ENCODE data around the gene C1orf105. TPM values are rescaled to one million over a fixed set of nuclear protein-coding genes. Genes with fewer than 3 reads are reported as not detected.
A peak's percentile ranks its signal among the peaks of the same experiment; 100 is the strongest.

Gene C1orf105
- total RNA-seq, 3 donors from 2014 or later: not detected

DNA sequence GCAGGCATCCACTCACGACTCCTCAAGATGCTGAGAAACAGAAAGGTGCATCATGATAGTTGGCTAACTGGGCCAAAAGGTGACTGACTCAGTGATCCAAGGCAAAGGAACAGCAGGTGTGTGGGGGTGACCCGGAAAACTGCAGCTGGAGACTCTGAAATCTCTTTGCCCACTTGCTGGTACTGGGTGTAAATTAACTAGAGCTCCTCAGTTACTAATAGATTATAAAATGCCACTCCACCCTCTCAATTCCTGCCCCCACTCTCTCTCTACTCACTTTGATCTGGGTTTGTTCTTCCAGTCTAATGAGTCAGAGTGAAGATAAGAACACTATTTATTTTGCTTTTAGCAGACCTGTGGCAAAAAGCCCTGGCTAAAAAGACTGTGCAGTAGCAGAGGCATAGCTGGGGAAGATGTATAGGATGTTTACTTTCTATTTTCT is 30.5 kb downstream of the C1orf105 start:
- peaks cover 11% of the 10 kb centered on the region for H3K4me1 ChIP-seq (ENCODE audit: low read depth)
- no peak overlapping the region for H3K4me3 ChIP-seq
- TF ChIP-seq, protein P1, sequence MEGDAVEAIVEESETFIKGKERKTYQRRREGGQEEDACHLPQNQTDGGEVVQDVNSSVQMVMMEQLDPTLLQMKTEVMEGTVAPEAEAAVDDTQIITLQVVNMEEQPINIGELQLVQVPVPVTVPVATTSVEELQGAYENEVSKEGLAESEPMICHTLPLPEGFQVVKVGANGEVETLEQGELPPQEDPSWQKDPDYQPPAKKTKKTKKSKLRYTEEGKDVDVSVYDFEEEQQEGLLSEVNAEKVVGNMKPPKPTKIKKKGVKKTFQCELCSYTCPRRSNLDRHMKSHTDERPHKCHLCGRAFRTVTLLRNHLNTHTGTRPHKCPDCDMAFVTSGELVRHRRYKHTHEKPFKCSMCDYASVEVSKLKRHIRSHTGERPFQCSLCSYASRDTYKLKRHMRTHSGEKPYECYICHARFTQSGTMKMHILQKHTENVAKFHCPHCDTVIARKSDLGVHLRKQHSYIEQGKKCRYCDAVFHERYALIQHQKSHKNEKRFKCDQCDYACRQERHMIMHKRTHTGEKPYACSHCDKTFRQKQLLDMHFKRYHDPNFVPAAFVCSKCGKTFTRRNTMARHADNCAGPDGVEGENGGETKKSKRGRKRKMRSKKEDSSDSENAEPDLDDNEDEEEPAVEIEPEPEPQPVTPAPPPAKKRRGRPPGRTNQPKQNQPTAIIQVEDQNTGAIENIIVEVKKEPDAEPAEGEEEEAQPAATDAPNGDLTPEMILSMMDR (IDR thresholded peaks at IDR 0.05): no peak
- ATAC-seq (peak; percentile 55), DNase-seq (no peak)
- intact Hi-C loops (cut with DNase I, micrococcal nuclease): loop anchor here (10.0 kb wide), 2 partner anchors 254 to 264 kb away; no protein-coding TSS in a partner anchor
- no peaks in the 10 kb centered on the region for H3K36me3 ChIP-seq (ENCODE audit: low read depth)
- H3K9me3 ChIP-seq: no peaks in the 10 kb centered on the region

DNA sequence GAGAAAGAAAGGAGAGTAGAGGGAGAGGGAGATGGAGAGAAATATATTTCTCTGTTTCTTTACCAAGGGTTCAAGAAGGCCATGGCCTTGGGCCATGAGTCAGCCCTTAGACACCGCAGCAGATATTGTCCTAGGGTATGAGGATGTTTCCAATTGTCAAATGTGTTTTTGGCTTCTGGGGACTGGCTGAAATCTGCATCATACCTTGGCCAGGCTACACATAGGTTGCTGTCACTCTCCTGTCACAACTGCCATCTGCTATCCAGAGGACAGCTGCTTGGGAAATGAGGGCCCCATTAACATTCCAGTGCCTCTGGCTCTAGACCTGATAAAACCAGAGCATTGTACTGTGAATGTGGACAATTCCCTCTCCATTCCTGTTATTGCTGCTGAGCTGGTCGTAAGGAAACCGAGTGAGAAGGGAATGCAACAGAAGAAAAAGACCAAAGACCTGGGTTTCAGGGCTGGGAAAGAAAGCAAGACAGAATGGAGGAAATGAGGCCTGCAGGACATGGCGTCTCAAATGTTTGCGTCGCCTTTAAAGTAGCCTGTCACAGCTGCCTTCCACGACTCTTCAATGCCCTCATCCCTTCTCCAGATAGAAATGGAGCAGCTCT is 32.2 kb downstream of the C1orf105 start:
- peaks cover 11% of the 10 kb centered on the region for H3K4me1 ChIP-seq (ENCODE audit: low read depth)
- TF ChIP-seq, protein P1 (IDR thresholded peaks at IDR 0.05): no peak
- no peaks in the 10 kb centered on the region for H3K36me3 ChIP-seq (ENCODE audit: low read depth)
- ATAC-seq (no peak), DNase-seq (no peak)
- no peaks in the 10 kb centered on the region for H3K9me3 ChIP-seq
- H3K4me3 ChIP-seq: no peak overlapping the region
- intact Hi-C loops (cut with DNase I, micrococcal nuclease): loop anchor here (10.0 kb wide), 2 partner anchors 252 to 262 kb away; no protein-coding TSS in a partner anchor

DNA sequence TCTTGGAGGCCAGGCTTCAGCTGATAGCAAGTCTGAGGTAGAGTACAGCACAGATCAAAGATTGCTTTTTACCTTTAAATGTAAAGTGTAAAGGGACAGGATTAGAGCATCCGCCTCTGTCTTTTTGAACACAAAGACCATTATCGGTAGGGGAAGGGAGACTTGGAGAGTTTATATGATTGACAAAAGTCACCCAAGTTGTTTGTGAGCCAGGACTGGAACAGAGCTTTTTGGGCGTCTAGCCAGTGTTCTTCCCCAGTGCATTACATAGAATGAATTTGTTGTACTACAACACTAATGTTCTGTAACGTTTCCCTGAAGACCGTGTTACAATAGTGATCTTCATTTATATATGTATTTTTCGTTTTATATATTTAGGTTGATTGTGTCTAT is 32.7 kb downstream of the C1orf105 start:
- H3K36me3 ChIP-seq (ENCODE audit: low read depth): no peaks in the 10 kb centered on the region
- DNase-seq (no peak), ATAC-seq (no peak)
- intact Hi-C loops (cut with DNase I, micrococcal nuclease): loop anchor here (10.0 kb wide), 2 partner anchors 252 to 262 kb away; no protein-coding TSS in a partner anchor
- H3K9me3 ChIP-seq: no peaks in the 10 kb centered on the region
- TF ChIP-seq, protein P1 (IDR thresholded peaks at IDR 0.05): no peak
- no peak overlapping the region for H3K4me3 ChIP-seq
- H3K4me1 ChIP-seq (ENCODE audit: low read depth): peaks cover 11% of the 10 kb centered on the region

GRCh38 chr1:172453607-172454006 is 33.1 kb downstream of the C1orf105 start:
- H3K9me3 ChIP-seq: no peaks in the 10 kb centered on the region
- DNase-seq (no peak), ATAC-seq (peak; percentile 11)
- H3K36me3 ChIP-seq (ENCODE audit: low read depth): no peaks in the 10 kb centered on the region
- H3K4me1 ChIP-seq (ENCODE audit: low read depth): peaks cover 11% of the 10 kb centered on the region
- TF ChIP-seq, protein P1 (IDR thresholded peaks at IDR 0.05): no peak
- intact Hi-C loops (cut with DNase I, micrococcal nuclease): loop anchor here (10.0 kb wide), 2 partner anchors 251 to 261 kb away; no protein-coding TSS in a partner anchor
- no peak overlapping the region for H3K4me3 ChIP-seq

DNA sequence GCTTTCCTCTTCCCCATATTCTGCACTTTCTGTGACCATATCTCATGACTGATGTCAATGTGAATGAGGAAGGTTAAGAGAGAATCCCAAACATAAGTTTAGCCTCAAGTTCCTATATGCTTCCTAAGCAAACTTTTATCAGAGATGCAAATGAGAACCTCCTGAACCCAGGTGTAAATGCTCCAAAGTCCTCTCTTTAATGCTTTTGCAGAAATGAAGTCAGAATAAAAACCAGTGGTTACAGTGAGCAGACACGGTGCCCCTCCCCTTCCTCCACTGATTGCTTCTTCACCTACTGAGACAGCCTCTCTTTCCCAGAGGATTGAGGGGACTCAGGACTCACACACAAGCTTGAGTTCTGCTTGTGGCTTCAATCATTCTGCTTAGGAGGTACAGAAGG is 35.0 kb downstream of the C1orf105 start:
- TF ChIP-seq, protein P1 (IDR thresholded peaks at IDR 0.05): no peak
- ATAC-seq (no peak), DNase-seq (no peak)
- Histone ChIP-seq H3K4me1 (ENCODE audit: low read depth) (peaks cover 9% of the 10 kb centered on the region), H3K36me3 (ENCODE audit: low read depth) (no peaks in the 10 kb centered on the region), H3K9me3 (no peaks in the 10 kb centered on the region), H3K4me3 (no peak overlapping the region)
- intact Hi-C loops (cut with DNase I, micrococcal nuclease): loop anchor here (10.0 kb wide), 2 partner anchors 249 to 259 kb away; no protein-coding TSS in a partner anchor
